Neural cell (in vitro differentiated cells): ENCODE data around the gene RBMS3.

Source experiments
- CTCF ChIP-seq: fragments of 450-650 bp; IDR thresholded peaks from 2 replicates; pipeline ENCODE4 v1.5.1; 2014; ENCODE audit warnings: antibody characterized with exemption, mild to moderate bottlenecking, moderate library complexity; ENCODE audit not compliant: poor library complexity, severe bottlenecking
- EP300 ChIP-seq: fragments of 450-650 bp; conservative IDR thresholded peaks from 2 replicates; pipeline ENCODE4 v1.6.1; 2014; ENCODE audit warnings: antibody characterized with exemption, mild to moderate bottlenecking, moderate library complexity; ENCODE audit not compliant: poor library complexity, severe bottlenecking
- REST ChIP-seq: IDR thresholded peaks from 2 replicates; pipeline ENCODE4 v1.6.1; 2012; ENCODE audit warnings: borderline replicate concordance

GRCh38 chr3:29409409-29409808, 128.5 kb downstream of the RBMS3 start:
- no peak for TF ChIP-seq EP300
- no peak for TF ChIP-seq CTCF
- TF ChIP-seq REST = no peak
